Hepatocyte (in vitro differentiated cells): ENCODE data around the gene EEF2K. TPM values are rescaled to one million over a fixed set of nuclear protein-coding genes. Genes with fewer than 3 reads are reported as not detected.

Experiments
- DNase-seq: peaks from one replicate; pipeline ENCODE4 v3.0.0-alpha.2; 2016; ENCODE audit warnings: low spot score
- H2AFZ ChIP-seq: fragments of 200-600 bp; sonication (generic); 2 replicates; pipeline ENCODE4 v1.6.0; 2016; ENCODE audit warnings: antibody characterized with exemption, mild to moderate bottlenecking
- H3K27ac ChIP-seq: fragments of 200-600 bp; sonication (generic); 2 replicates; pipeline ENCODE4 v1.5.1; 2016; ENCODE audit warnings: mild to moderate bottlenecking
- H3K27me3 ChIP-seq: fragments of 200-600 bp; sonication (generic); 2 replicates; pipeline ENCODE4 v1.6.1; 2016
- H3K36me3 ChIP-seq: fragments of 200-600 bp; sonication (generic); replicated peaks from 2 replicates; pipeline ENCODE4 v1.5.1; 2016; ENCODE audit warnings: low read depth; ENCODE audit not compliant: insufficient read depth
- H3K4me1 ChIP-seq: fragments of 200-600 bp; sonication (generic); 2 replicates; pipeline ENCODE4 v1.5.1; 2016; ENCODE audit warnings: mild to moderate bottlenecking, moderate library complexity; ENCODE audit not compliant: insufficient read depth
- H3K4me2 ChIP-seq: fragments of 200-600 bp; sonication (generic); 2 replicates; pipeline ENCODE4 v1.6.0; 2016
- H3K4me3 ChIP-seq: fragments of 200-600 bp; sonication (generic); 2 replicates; pipeline ENCODE4 v1.5.1; 2016; ENCODE audit warnings: mild to moderate bottlenecking
- H3K79me2 ChIP-seq: fragments of 200-600 bp; sonication (generic); 2 replicates; pipeline ENCODE4 v1.6.0; 2017; ENCODE audit warnings: mild to moderate bottlenecking
- H3K9me2 ChIP-seq: fragments of 200-600 bp; sonication (generic); replicated peaks from 2 replicates; pipeline ENCODE4 v1.6.0; 2017; ENCODE audit warnings: mild to moderate bottlenecking; ENCODE audit not compliant: insufficient read depth
- H3K9me3 ChIP-seq: fragments of 200-600 bp; sonication (generic); 2 replicates; pipeline ENCODE4 v1.5.1; 2016; ENCODE audit warnings: low read depth, mild to moderate bottlenecking
- H4K20me1 ChIP-seq: fragments of 200-600 bp; sonication (generic); 2 replicates; pipeline ENCODE4 v1.6.0; 2016; ENCODE audit warnings: mild to moderate bottlenecking; ENCODE audit not compliant: insufficient read depth, poor library complexity, severe bottlenecking
- CTCF ChIP-seq: fragments of 200-600 bp; sonication (generic); IDR thresholded peaks from 2 replicates; pipeline ENCODE4 v1.5.1; 2016; ENCODE audit warnings: antibody characterized with exemption, mild to moderate bottlenecking; ENCODE audit not compliant: poor library complexity
- EZH2 ChIP-seq: fragments of 200-600 bp; sonication (generic); IDR thresholded peaks from 2 replicates; pipeline ENCODE4 v1.6.1; 2016; ENCODE audit warnings: antibody characterized with exemption, mild to moderate bottlenecking, borderline replicate concordance
- EZH2phosphoT487 ChIP-seq: fragments of 200-600 bp; sonication (generic); IDR thresholded peaks from one replicate; pipeline ENCODE4 v1.6.1; 2018; ENCODE audit warnings: antibody characterized with exemption, mild to moderate bottlenecking, low read depth, moderate library complexity; ENCODE audit not compliant: unreplicated experiment, severe bottlenecking
- WGBS: methylation state at CpG from one replicate; pipeline ENCODE4 v1.1.6; 2016; ENCODE audit warnings: low lambda C conversion rate; ENCODE audit errors: missing lambda C conversion rate; 5-methylcytosine and 5-hydroxymethylcytosine counted together
- polyA plus RNA-seq: library from polyadenylated mRNA; unstranded; fragments of >200 nt; fragmentation: Nextera tagmentation; extraction: Ambion mirVana; gene quantifications from 2 replicates; pipeline ENCODE4 v1.2.1, GENCODE V29; 2016
- total RNA-seq: library from RNA; depleted of rRNA; stranded (reverse); fragments of >200 nt; gene quantifications from 2 replicates; pipeline ENCODE4 v1.2.3, GENCODE V29; 2014

EEF2K gene
- total and polyA plus RNA-seq, 2 experiments from 2014 or later, result 7.9 to 15.1 TPM

GRCh38 chr16:22222006-22222405, 15.9 kb downstream of the EEF2K start:
- Histone ChIP-seq H4K20me1 (no peaks in the 10 kb centered on the region), H2AFZ (no peak overlapping the region), H3K36me3 (no peaks in the 10 kb centered on the region), H3K4me1 (no peaks in the 10 kb centered on the region), H3K4me3 (no peak overlapping the region), H3K9me3 (no peaks in the 10 kb centered on the region), H3K27me3 (no peaks in the 10 kb centered on the region), H3K27ac (no peak overlapping the region), H3K9me2 (no peaks in the 10 kb centered on the region), H3K4me2 (no peak overlapping the region), H3K79me2 (peaks cover 33% of the 10 kb centered on the region)
- 100% methylated on average over 2 of the region's 2 CpGs for WGBS
- DNase-seq, result no peak
- TF ChIP-seq EZH2phosphoT487, result no peak
- no peak for TF ChIP-seq EZH2
- no peak for TF ChIP-seq CTCF

- no peak for TF ChIP-seq CTCF
- TF ChIP-seq EZH2phosphoT487, result no peak
- H3K27me3 ChIP-seq, result no peaks in the 10 kb centered on the region
- no peak for DNase-seq
- WGBS, result 93% methylated on average over 1 of the region's 1 CpG
- H3K4me1 ChIP-seq, result no peaks in the 10 kb centered on the region
- no peak overlapping the region for H3K27ac ChIP-seq
- H3K9me3 ChIP-seq, result no peaks in the 10 kb centered on the region
- H4K20me1 ChIP-seq, result no peaks in the 10 kb centered on the region
- no peak overlapping the region for H3K4me3 ChIP-seq
- H2AFZ ChIP-seq, result no peak overlapping the region
- no peaks in the 10 kb centered on the region for H3K9me2 ChIP-seq
- no peaks in the 10 kb centered on the region for H3K36me3 ChIP-seq
- no peak overlapping the region for H3K4me2 ChIP-seq
- H3K79me2 ChIP-seq, result peaks cover 26% of the 10 kb centered on the region
These were observed 16.9 kb downstream of the EEF2K start for GRCh38 chr16:22222998-22223397.

GRCh38 chr16:22225060-22225459, 19.0 kb downstream of the EEF2K start:
- no peaks in the 10 kb centered on the region for H3K4me1 ChIP-seq
- no peaks in the 10 kb centered on the region for H3K36me3 ChIP-seq
- DNase-seq, result no peak
- H3K79me2 ChIP-seq, result peaks cover 18% of the 10 kb centered on the region
- no peak overlapping the region for H3K4me2 ChIP-seq
- H3K9me2 ChIP-seq, result no peaks in the 10 kb centered on the region
- WGBS, result 92% methylated on average over 7 of the region's 7 CpGs
- H3K27me3 ChIP-seq, result no peaks in the 10 kb centered on the region
- TF ChIP-seq EZH2 (no peak), CTCF (no peak)
- no peak overlapping the region for H3K4me3 ChIP-seq
- no peaks in the 10 kb centered on the region for H3K9me3 ChIP-seq
- H4K20me1 ChIP-seq, result no peaks in the 10 kb centered on the region
- H3K27ac ChIP-seq, result no peak overlapping the region
- H2AFZ ChIP-seq, result no peak overlapping the region

- no peak for DNase-seq
- Histone ChIP-seq H3K9me3 (no peaks in the 10 kb centered on the region), H3K4me3 (no peak overlapping the region), H4K20me1 (no peaks in the 10 kb centered on the region), H3K36me3 (no peaks in the 10 kb centered on the region), H3K9me2 (no peaks in the 10 kb centered on the region), H3K4me1 (peaks cover 5% of the 10 kb centered on the region), H2AFZ (no peak overlapping the region), H3K27ac (no peak overlapping the region), H3K4me2 (no peak overlapping the region), H3K79me2 (peaks cover 12% of the 10 kb centered on the region), H3K27me3 (no peaks in the 10 kb centered on the region)
- WGBS, result 56% methylated on average over 7 of the region's 7 CpGs
- TF ChIP-seq EZH2phosphoT487 (no peak), EZH2 (no peak), CTCF (no peak)
These were observed 23.8 kb downstream of the EEF2K start for GRCh38 chr16:22229889-22230288.
